ENCODE measurements around the gene JPH3.

DNA sequence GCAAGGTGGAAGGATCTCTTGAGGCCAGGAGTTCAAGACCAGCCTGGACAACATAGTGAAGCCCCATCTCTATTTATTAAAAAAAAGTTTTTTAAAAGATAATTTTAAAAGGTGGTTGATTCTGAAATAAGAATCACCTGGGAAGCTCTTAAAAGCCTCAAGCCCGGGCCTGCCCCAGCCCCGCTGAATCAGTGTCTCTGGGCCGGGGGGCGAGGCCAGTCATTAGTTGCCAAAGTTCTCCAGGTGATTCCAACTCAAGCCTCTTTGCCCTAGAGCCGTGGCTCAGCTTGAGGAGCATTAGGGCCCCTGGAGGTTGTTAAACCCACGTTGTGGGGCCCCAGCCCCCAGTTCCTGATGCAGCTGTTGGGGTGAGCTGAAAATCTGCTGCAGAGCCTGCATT, 24.6 kb downstream of the JPH3 start:
- TF ChIP-seq, protein P1, sequence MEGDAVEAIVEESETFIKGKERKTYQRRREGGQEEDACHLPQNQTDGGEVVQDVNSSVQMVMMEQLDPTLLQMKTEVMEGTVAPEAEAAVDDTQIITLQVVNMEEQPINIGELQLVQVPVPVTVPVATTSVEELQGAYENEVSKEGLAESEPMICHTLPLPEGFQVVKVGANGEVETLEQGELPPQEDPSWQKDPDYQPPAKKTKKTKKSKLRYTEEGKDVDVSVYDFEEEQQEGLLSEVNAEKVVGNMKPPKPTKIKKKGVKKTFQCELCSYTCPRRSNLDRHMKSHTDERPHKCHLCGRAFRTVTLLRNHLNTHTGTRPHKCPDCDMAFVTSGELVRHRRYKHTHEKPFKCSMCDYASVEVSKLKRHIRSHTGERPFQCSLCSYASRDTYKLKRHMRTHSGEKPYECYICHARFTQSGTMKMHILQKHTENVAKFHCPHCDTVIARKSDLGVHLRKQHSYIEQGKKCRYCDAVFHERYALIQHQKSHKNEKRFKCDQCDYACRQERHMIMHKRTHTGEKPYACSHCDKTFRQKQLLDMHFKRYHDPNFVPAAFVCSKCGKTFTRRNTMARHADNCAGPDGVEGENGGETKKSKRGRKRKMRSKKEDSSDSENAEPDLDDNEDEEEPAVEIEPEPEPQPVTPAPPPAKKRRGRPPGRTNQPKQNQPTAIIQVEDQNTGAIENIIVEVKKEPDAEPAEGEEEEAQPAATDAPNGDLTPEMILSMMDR (IDR thresholded peaks at IDR 0.05) = no peak
- TF ChIP-seq POLR2A (IDR thresholded peaks at IDR 0.05) = no peak

Data from testis (tissue), 2 donors.